HL-60/S4 (cell line): Measurements from ENCODE around the gene IGFN1.

Experiments
- in situ Hi-C: fragments of 300-500 bp; cut with MboI; formaldehyde crosslinking; loops from 2 replicates; pipeline ENCODE4 v1.14.3; 2022; ENCODE audit warnings: low sequenced_read_pairs

IGFN1 gene

GRCh38 chr1:201215531-201216357, 25.1 kb downstream of the IGFN1 start:
- in situ Hi-C loops = no loop called here

- in situ Hi-C loops = no loop called here
Measured at GRCh38 chr1:201216395-201217085, 25.9 kb downstream of the IGFN1 start.

- in situ Hi-C loops = no loop called here
Measured at GRCh38 chr1:201217146-201217545, 26.5 kb downstream of the IGFN1 start.

GRCh38 chr1:201217851-201218250, 27.2 kb downstream of the IGFN1 start:
- in situ Hi-C loops = no loop called here

- in situ Hi-C loops = no loop called here
Measured at GRCh38 chr1:201218409-201218808, 27.8 kb downstream of the IGFN1 start.

- in situ Hi-C loops = no loop called here
Measured at GRCh38 chr1:201219481-201220387, 29.1 kb downstream of the IGFN1 start.

GRCh38 chr1:201220388-201220715, 29.7 kb downstream of the IGFN1 start:
- in situ Hi-C loops = no loop called here

GRCh38 chr1:201221201-201221846, 30.7 kb downstream of the IGFN1 start:
- in situ Hi-C loops = no loop called here

- in situ Hi-C loops = no loop called here
Measured at GRCh38 chr1:201222125-201222524, 31.5 kb downstream of the IGFN1 start.

- in situ Hi-C loops = no loop called here
Measured at GRCh38 chr1:201223852-201224665, 33.4 kb downstream of the IGFN1 start.

GRCh38 chr1:201224666-201225370, 34.2 kb downstream of the IGFN1 start:
- in situ Hi-C loops = no loop called here

- in situ Hi-C loops = no loop called here
Measured at GRCh38 chr1:201226178-201226514, 35.5 kb downstream of the IGFN1 start.

GRCh38 chr1:201226859-201227488, 36.4 kb downstream of the IGFN1 start:
- in situ Hi-C loops = no loop called here

GRCh38 chr1:201228011-201228983, 37.7 kb downstream of the IGFN1 start:
- in situ Hi-C loops = no loop called here

GRCh38 chr1:201229095-201229494, 38.5 kb downstream of the IGFN1 start:
- in situ Hi-C loops = no loop called here

GRCh38 chr1:201229771-201230635, 39.4 kb downstream of the IGFN1 start:
- in situ Hi-C loops = no loop called here

- in situ Hi-C loops = no loop called here
Measured at GRCh38 chr1:201230676-201231075, 40.1 kb downstream of the IGFN1 start.
